Activated CD4-positive, alpha-beta T cell treated with anti-CD3 and anti-CD28 coated beads, Interleukin-2, Interleukin-6, amounts not matched to agents 100 ng/mL and 50 ng/mL, durations not matched to agents 16 hours and 8 hours (primary cell): ENCODE results near the gene SH2D7.
A peak's percentile ranks its signal among the peaks of the same experiment; 100 is the strongest.

Experiments
- DNase-seq: peaks from one replicate; pipeline ENCODE4 v3.0.0-alpha.2; 2020

The SH2D7 gene

DNA sequence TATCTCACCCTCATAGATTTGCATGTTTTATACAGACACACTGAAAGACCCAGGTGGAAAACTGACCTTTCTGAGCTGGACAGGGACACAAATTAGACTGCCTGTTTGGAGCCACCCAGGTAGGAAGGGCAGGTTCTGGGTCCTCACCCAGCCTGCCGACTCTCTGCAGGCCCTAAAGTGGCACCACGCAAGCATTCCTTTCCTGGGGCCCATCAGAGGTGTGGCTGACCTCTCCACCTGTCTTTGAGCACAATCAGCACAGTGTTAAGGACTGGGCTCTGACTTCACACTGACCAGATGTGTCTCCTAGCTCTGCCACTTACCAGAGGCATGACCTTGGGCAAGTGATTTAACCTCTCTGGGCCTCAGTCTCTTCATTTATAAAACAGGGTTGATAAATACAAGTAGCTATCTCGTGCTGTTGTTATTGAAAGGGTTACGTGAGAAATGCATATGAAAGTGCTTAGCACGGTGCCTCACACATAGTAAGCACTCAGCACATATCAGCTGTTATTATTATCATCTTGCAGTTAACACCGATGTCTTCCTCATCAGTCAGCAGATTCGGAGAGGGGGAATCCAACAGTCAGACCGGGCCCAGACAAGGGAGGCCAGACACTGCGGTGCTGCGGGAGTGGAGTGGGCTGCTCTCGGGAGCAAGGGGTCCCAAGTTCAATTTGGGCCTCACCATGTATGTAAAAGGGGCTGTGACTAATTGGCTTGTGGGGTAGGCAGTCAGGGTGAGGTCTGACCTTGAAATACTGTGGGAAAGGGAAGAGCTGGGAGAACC lies 12.9 kb upstream of the SH2D7 start:
- no peak for DNase-seq

DNA sequence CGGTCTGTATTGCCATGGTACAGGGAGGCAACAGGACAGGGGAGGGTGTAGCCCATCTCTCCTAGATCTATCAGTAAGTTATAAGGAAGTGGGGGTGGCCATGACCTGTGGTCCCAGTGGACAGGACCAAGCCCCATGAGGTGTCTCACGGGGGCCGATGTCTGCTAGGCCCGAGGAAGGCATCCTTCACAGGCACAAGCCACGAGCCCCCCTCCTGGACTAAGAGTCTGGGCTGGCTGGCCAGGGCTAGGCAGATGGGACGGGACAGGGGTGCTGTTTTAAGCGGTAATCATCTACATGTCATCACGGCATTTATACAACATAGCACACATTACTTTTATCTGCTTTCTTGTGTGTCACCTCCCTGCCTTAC lies 12.3 kb upstream of the SH2D7 start:
- DNase-seq, result no peak

GRCh38 chr15:78082106-78082742 lies 10.1 kb upstream of the SH2D7 start:
- DNase-seq, result no peak

- DNase-seq, result no peak
Observed at GRCh38 chr15:78082743-78083110, 9.6 kb upstream of the SH2D7 start.

GRCh38 chr15:78083186-78083585 lies 9.2 kb upstream of the SH2D7 start:
- DNase-seq, result no peak

DNA sequence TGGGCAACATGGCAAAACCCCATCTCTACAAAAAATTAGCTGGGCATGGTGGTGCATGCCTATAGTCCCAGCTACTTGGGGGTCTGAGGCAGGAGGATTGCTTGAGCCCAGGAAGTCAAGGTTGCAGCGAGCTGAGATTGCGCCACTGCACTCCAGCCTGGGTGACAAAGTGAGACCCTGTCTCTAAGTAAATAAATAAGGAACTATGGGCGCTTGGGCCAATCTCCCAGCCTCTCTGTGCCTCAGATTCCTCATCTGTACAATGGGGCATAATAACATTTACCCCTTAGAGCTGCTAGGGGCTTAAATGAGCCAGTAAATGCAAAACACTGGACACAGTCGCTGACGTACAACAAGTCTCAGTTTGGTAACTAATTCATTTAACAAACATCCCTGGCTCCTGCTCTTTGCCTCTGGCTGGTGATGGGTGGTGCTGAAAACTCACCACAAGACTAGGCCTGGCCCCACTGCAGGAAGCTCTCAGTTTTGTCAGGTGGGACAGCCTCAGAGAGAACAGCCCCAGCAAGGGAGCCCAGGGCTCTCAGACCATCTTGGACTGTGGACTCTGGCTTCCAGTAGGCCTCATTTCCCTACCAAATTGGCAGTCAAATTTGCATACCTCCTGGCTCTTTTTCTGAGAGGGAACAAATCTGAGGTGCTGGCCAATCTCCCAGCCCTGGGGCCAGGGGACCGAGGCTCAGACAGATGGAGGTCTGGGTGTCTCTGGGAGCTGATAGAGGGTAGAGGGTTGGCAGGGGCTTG lies 8.5 kb upstream of the SH2D7 start:
- no peak for DNase-seq

DNA sequence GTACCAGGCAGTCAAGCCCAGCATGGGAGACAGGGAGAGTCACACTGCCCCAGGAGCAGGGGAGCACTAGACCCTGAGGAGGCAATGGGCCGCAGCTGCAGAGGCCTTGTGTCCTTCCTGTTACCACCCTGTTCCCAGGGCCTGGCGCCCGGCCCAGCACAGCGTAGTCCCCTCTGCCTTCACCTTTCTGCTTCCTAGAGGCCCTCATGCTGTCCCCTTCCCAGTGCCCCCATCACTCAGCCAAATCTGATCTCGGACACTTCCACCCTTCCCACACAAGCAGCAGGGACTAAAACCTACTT lies 8.0 kb upstream of the SH2D7 start:
- no peak for DNase-seq

DNA sequence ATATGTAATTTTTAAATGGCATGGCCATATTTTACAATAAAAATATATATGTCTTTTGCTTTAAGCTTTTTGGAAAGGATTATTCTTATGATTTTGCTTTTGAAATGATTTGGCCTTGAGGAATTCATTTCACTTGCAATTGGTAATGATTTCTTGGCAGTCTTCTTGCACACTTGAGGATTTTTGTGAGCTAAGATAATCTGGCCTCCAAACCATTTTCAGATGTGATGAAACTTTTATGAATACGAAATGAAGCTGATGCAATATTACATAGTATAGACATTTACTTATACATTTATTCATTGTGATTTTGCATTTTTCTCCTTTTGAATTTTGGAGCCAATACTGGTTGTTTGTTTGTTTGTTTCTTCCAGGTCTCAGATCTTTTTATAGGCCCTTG lies 6.4 kb upstream of the SH2D7 start:
- DNase-seq, result no peak

DNA sequence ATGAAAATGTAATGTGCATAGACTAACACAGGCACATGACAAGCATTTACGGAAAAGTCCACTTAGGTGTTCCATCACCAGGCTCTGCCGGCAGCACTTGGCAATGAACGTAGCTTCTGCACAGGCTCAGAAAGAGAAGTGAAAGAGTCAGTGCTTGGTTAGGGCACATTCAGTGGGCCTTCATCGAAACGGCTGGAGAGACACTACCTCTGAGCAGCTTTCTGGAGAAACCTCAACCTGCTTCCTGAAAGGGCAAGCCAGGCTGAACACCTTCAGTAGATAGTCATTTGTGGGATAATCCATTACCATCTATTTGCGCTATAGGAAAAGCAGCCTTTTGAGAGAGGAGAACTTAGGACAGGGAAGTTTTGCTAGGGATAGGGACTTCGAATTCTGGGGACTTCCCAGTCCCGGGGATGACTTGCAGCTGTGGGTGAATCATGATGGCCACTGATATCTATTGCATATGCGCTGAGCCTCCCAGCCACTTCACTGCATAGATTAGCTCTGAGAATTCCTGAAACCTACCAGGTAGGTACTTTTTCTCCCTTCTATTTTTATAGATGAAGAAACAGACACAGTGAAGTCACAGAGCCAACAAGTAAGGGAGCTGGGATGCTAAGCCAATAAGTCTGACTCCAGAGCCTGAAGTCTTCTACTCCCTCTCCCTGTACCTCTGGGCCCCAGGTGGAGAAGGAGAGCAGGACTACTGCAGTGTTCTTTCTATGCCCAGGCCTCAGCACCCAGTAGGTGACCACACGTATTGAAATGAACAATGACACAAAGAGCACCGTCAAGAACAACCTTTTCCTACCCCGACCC lies 4.2 kb upstream of the SH2D7 start:
- DNase-seq, result no peak

DNA sequence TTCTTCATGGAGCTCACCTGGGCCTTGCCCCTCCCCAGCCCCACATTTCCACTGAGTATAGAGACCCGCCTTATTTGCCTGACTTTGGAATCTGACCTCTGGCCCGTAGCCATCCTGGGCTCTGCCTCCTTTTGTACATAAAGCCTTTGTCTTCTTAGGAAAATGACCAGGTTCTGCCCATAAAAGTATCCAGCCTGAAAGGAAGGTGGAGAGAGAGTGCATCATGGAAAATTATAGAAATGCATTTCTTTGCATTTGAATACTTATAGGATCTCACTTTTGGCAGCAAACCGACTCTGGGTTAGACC lies 3.6 kb upstream of the SH2D7 start:
- no peak for DNase-seq

- DNase-seq, result no peak
Observed at GRCh38 chr15:78090422-78091063, 1.8 kb upstream of the SH2D7 start.

GRCh38 chr15:78093242-78094020 lies 1.1 kb downstream of the SH2D7 start:
- no peak for DNase-seq

GRCh38 chr15:78097667-78098066 lies 5.3 kb downstream of the SH2D7 start:
- no peak for DNase-seq

- DNase-seq, result no peak
Observed at GRCh38 chr15:78098131-78098755, 5.9 kb downstream of the SH2D7 start.

DNA sequence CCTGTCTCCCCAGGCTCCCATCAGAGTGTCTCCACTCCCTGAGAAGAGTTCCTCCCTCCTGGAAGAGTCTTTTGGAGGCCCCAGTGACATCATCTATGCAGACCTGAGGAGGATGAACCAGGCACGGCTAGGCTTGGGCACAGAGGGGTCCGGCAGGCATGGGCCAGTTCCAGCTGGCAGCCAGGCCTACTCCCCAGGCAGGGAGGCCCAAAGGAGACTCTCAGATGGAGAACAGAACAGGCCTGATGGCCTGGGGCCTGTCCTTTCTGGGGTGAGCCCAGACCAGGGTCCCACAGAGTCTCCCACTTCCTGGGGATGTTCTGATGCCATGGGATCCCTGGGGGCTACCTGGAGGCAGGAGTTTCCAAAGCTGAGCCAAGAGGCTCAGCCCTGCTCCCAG lies 8.5 kb downstream of the SH2D7 start:
- DNase-seq, result no peak

- DNase-seq, result no peak
Observed at GRCh38 chr15:78101423-78102105, 9.2 kb downstream of the SH2D7 start.

DNA sequence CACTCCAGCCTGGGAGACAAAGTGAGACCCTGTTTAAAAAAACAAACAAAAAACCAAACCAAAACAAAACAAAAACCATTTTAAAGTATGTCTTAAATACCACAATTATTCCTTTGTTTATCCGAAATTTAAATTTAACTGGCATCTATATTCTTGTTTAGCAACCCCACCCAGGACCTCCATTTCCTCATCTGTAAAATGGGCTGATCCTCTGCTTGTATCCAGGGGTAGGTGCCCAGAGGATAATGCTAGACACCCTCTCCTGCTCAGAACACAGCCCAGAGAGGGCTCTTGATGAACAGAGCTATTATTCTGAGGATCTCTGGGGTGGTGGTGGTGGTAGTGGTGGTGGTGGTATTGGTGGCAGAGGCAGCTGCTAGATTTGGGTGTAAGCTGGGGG lies 9.8 kb downstream of the SH2D7 start:
- DNase-seq, result no peak

GRCh38 chr15:78102741-78103140 lies 10.4 kb downstream of the SH2D7 start:
- no peak for DNase-seq

DNA sequence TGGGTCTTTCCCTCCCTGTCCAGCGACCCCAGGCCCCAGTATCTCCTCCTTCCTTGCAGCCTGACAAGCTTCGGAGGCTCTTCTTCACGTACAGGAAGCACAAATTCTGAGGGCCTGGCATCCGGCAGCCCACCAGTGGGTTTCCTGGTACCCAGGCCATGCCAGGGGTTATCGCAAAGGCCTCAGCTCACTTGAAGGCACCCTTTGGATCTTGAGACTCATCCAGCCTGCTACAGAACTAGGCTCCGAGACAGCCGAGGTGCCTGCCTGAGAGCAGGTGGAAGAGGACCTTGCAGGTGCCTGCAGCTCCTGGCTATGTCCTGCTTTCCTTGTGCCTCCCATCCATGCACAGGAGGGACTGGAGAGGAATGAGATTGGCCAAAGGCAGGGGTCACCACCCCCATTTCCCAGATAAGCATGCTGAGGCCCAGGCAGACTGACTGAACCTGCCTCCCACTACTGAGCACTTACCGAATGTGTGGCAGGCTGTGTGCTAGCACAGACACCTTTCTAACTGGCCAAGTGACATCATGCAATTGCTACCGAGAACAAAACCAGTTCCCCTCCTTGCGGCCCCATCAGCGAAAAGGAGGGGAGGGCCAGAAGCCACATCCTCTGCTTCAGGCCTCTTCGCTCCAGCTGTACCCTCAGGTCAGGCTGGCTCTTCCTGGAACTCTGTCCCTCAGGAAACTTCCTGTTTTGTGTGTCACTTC lies 11.2 kb downstream of the SH2D7 start:
- DNase-seq, result peak; percentile 88

GRCh38 chr15:78104119-78104479 lies 11.7 kb downstream of the SH2D7 start:
- DNase-seq, result no peak
